ENCODE results near the gene SERTAD4. TPM values are rescaled to one million over a fixed set of nuclear protein-coding genes. Genes with fewer than 3 reads are reported as not detected.

Gene SERTAD4
- total RNA-seq, 1 experiment from 2014 or later: 8.0 TPM

DNA sequence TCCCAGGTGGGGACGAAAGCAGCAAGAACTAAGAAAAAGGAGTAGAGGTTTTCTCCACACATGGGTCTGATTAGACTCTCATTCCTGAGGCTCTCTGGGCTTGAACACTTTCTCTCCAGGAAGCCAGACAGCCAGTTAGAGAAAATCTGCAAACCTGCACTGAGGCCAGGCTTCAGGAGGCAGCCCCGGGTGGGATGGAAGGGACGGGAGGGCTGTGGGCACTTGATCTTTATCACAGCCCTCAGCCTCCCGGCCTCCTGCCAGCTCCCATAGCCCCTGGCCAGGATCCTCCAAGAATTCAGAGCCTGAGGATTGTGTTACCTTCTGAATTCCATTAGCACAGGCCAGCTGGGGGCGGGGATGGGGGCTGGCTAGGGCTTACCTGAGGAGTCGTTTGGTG, 40.1 kb downstream of the SERTAD4 start:
- H3K27me3 ChIP-seq (replicated peaks; ENCODE audit: insufficient read depth, low read depth, low read length, poor library complexity): no peaks in the 10 kb centered on the region
- no peak for DNase-seq (ENCODE audit: low spot score)
- H3K9me3 ChIP-seq (ENCODE audit: low read depth, low read length, poor library complexity, severe bottlenecking): no peaks in the 10 kb centered on the region
- ChIA-PET CTCF (no interaction called here), POLR2A (ENCODE audit: low non-redundant PET) (no interaction called here)
- TF ChIP-seq EZH2 (IDR thresholded peaks at IDR 0.05; ENCODE audit: borderline replicate concordance, low read depth, low read length, poor library complexity, severe bottlenecking): no peak
- TF ChIP-seq, protein P1, sequence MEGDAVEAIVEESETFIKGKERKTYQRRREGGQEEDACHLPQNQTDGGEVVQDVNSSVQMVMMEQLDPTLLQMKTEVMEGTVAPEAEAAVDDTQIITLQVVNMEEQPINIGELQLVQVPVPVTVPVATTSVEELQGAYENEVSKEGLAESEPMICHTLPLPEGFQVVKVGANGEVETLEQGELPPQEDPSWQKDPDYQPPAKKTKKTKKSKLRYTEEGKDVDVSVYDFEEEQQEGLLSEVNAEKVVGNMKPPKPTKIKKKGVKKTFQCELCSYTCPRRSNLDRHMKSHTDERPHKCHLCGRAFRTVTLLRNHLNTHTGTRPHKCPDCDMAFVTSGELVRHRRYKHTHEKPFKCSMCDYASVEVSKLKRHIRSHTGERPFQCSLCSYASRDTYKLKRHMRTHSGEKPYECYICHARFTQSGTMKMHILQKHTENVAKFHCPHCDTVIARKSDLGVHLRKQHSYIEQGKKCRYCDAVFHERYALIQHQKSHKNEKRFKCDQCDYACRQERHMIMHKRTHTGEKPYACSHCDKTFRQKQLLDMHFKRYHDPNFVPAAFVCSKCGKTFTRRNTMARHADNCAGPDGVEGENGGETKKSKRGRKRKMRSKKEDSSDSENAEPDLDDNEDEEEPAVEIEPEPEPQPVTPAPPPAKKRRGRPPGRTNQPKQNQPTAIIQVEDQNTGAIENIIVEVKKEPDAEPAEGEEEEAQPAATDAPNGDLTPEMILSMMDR (conservative IDR thresholded peaks at IDR 0.05; ENCODE audit: low read depth, low read length): no peak
- no peaks in the 10 kb centered on the region for H3K36me3 ChIP-seq (ENCODE audit: insufficient read depth, low read length, poor library complexity, severe bottlenecking)
- intact Hi-C loops (cut with micrococcal nuclease; ENCODE audit: unreplicated experiment): no loop called here
- H3K27ac ChIP-seq (ENCODE audit: low read depth, low read length, poor library complexity, severe bottlenecking): no peak overlapping the region
- no peaks in the 10 kb centered on the region for H3K4me1 ChIP-seq (ENCODE audit: insufficient read depth, low read length, poor library complexity, severe bottlenecking)
- BruUV-seq (replicated peaks): no TSS peak
- no peak overlapping the region for H3K4me3 ChIP-seq (ENCODE audit: low read depth, low read length, poor library complexity, severe bottlenecking)

DNA sequence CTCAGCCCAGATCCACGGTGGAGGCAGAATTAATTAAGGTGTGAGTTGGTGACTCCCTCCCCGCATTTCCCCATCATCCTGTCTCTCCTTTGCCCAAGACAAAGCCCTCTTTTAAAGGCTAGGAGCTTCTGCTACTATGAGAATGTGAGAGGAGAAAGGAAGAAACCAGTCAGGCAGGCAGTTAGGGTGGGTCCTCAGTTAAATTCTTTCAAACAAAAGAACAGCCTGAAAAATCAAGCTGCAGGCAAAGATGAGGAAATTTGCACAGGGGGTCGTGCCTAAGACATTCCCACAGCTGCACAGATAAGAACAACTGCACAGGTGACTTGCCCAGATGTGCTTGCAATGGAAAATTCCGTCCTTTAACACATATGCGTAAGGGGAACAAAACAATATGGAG, 47.6 kb downstream of the SERTAD4 start:
- BruUV-seq (replicated peaks): no TSS peak
- no peaks in the 10 kb centered on the region for H3K36me3 ChIP-seq (ENCODE audit: insufficient read depth, low read length, poor library complexity, severe bottlenecking)
- intact Hi-C loops (cut with micrococcal nuclease; ENCODE audit: unreplicated experiment): no loop called here
- no peak overlapping the region for H3K27ac ChIP-seq (ENCODE audit: low read depth, low read length, poor library complexity, severe bottlenecking)
- TF ChIP-seq, protein P1 (conservative IDR thresholded peaks at IDR 0.05; ENCODE audit: low read depth, low read length): no peak
- no peak for TF ChIP-seq EZH2 (IDR thresholded peaks at IDR 0.05; ENCODE audit: borderline replicate concordance, low read depth, low read length, poor library complexity, severe bottlenecking)
- CTCF ChIA-PET: no interaction called here
- no peak for DNase-seq (ENCODE audit: low spot score)
- no peak overlapping the region for H3K4me3 ChIP-seq (ENCODE audit: low read depth, low read length, poor library complexity, severe bottlenecking)
- POLR2A ChIA-PET (ENCODE audit: low non-redundant PET): no interaction called here
- no peaks in the 10 kb centered on the region for H3K27me3 ChIP-seq (replicated peaks; ENCODE audit: insufficient read depth, low read depth, low read length, poor library complexity)
- no peaks in the 10 kb centered on the region for H3K4me1 ChIP-seq (ENCODE audit: insufficient read depth, low read length, poor library complexity, severe bottlenecking)
- peaks cover 19% of the 10 kb centered on the region for H3K9me3 ChIP-seq (ENCODE audit: low read depth, low read length, poor library complexity, severe bottlenecking)

DNA sequence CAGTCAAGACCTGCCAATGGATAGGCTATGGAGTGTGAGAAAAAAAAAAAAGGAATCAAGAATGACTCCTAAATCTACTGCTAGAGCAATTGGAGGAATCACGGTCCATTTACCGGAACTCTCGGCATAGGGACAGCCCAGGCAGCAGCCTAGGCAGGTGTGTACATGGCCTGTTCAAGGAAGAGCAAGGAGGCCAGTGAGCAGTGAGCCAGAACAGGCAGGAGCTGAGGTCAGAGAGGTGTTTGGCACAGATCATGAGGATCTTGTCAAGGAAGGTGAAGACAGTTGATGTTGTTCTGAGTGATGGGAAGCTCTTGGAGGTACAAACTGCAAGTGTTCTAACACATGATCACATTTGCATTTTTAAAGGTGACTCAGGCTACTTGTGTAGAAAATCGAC, 55.5 kb downstream of the SERTAD4 start:
- DNase-seq (ENCODE audit: low spot score): no peak
- H3K4me3 ChIP-seq (ENCODE audit: low read depth, low read length, poor library complexity, severe bottlenecking): no peak overlapping the region
- H3K27me3 ChIP-seq (replicated peaks; ENCODE audit: insufficient read depth, low read depth, low read length, poor library complexity): no peaks in the 10 kb centered on the region
- TF ChIP-seq, protein P1 (conservative IDR thresholded peaks at IDR 0.05; ENCODE audit: low read depth, low read length): no peak
- no peak for TF ChIP-seq EZH2 (IDR thresholded peaks at IDR 0.05; ENCODE audit: borderline replicate concordance, low read depth, low read length, poor library complexity, severe bottlenecking)
- intact Hi-C loops (cut with micrococcal nuclease; ENCODE audit: unreplicated experiment): no loop called here
- no peaks in the 10 kb centered on the region for H3K36me3 ChIP-seq (ENCODE audit: insufficient read depth, low read length, poor library complexity, severe bottlenecking)
- no peaks in the 10 kb centered on the region for H3K9me3 ChIP-seq (ENCODE audit: low read depth, low read length, poor library complexity, severe bottlenecking)
- ChIA-PET POLR2A (ENCODE audit: low non-redundant PET) (interaction anchor here (0.6 kb wide), 1 partner anchor 454 kb away, joined by 3 read pairs; no protein-coding TSS in a partner anchor), CTCF (no interaction called here)
- BruUV-seq (replicated peaks): no TSS peak
- H3K4me1 ChIP-seq (ENCODE audit: insufficient read depth, low read length, poor library complexity, severe bottlenecking): peaks cover 31% of the 10 kb centered on the region
- H3K27ac ChIP-seq (ENCODE audit: low read depth, low read length, poor library complexity, severe bottlenecking): no peak overlapping the region
